LHCN-M2 (cell line): ENCODE results near the gene P2RX6. TPM values are rescaled to one million over a fixed set of nuclear protein-coding genes. Genes with fewer than 3 reads are reported as not detected.
"Not testable (repeated sequence)": the region's sequence is repeated elsewhere in the genome, so short reads cannot be mapped to it uniquely, and the experiment has no call there.

Experiments
- DNase-seq: peaks from one replicate; pipeline ENCODE4 v3.0.0-alpha.2; 2012; ENCODE audit warnings: low read depth
- total RNA-seq: library from RNA; depleted of rRNA; stranded (reverse); fragments of >200 nt; gene quantifications from 2 replicates; pipeline ENCODE4 v1.2.3, GENCODE V29; 2014

P2RX6 gene
- total RNA-seq, 1 experiment from 2014 or later = 63.5 TPM

DNA sequence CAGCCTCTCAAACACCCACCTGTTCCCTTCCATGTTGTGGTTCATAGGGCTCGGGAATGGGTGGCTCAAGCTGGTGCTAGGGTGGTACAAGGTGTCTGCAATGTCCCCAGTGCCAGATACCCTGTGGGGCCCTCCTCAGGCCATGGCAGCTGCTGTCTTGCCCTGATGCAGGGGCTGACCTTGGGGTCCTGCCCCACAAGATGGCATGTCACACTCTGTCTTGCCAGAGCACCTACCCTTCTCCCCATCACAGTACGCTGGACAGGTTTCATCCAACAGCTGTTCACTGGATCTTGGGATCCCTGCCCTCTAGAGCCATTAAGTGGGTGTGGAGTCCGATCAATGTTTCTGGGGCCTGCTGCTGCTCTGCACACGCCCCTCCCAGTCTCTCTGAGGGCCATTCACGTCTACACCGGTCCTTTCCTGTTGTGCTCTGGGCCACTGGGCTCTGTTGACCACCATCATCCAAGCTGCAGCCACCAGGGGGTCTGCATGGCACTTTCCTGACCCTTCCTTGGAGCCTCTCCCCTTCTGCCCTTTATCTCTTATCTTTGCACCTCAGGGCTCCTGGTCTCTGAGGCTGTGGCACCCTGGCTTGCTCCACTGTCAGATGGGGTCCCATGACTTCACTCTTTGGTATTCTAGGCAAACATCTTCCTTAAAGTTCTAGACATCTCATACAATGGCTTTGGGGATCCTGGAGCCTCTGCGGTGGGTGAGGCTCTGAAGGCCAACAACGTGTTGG is 37.9 kb downstream of the P2RX6 start:
- no peak for DNase-seq

GRCh38 chr22:21054046-21054713 is 39.2 kb downstream of the P2RX6 start:
- DNase-seq = no peak

DNA sequence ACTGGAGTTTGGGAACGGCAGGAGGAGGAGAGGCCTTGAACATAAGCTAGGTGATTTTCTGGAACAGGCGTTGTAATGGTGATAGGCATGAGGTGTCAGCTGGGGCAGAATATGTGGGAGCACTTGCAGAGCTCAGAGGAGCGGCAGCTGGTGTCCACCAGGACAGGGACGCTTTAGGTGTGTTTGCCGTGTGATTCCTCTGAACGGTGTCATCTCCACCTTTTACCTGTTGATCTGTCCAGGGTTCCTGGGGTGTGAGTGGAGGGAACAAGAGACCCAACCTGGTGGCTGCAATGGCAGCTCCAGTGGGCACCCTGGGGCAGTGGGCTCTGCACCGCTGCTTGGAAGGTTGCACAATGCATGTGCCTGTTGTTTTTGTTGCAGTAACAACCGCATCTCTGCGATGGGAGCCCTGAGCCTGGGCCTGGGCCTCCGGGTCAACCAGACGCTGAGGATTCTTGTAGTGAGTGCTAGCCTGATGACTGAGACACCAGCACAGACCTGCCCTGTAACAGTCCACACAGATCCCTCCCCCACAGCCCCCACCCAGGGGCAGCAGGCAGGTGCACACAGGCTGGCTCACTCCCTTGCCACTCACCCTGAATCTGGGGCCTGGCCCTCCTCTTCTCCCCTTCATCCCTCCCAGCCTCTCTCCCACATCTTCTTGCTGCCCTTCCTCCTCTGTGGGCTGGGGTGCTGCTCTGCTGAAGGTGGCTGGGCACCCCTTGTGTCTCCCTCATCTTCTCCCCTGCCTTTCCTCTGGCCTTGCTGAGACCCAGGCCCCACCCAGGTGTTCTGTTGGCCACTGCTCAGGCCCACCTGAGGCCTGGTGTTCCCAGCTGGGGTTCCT is 40.0 kb downstream of the P2RX6 start:
- DNase-seq = no peak

GRCh38 chr22:21055564-21055834 is 40.5 kb downstream of the P2RX6 start:
- DNase-seq = no peak

- no peak for DNase-seq
These were observed 40.9 kb downstream of the P2RX6 start for GRCh38 chr22:21055880-21056319.

GRCh38 chr22:21060363-21060762 is 45.4 kb downstream of the P2RX6 start:
- not testable (repeated sequence) for DNase-seq

DNA sequence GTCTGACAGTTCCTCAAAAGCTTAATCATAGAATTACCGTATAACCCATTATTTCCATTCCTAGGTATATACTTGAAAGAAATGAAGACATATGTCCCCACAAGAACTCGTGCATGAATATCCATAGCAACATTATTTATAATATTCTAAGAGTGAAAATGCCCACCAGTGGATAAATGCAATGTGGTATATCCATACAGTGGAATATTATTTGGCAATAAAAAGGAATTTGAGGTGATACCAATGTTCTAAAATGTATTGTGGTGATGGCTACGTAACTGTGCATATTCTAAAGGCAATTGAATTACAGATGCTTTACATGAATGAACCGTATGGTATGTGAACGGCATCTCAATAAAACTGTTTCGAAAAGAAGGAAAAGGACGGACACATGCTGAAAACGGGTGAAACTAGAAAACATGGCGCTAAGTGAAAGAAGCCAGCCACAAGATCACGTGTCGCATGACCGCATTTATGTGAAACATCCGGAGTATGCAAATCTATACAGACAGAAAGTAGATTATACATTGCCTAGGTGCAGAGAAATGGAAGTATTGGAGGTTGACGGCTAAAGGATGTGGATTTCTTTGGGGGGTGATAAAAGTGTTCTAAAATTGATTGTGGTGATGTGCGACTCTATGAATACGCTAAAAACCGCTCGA is 46.8 kb downstream of the P2RX6 start:
- DNase-seq = not testable (repeated sequence)

DNA sequence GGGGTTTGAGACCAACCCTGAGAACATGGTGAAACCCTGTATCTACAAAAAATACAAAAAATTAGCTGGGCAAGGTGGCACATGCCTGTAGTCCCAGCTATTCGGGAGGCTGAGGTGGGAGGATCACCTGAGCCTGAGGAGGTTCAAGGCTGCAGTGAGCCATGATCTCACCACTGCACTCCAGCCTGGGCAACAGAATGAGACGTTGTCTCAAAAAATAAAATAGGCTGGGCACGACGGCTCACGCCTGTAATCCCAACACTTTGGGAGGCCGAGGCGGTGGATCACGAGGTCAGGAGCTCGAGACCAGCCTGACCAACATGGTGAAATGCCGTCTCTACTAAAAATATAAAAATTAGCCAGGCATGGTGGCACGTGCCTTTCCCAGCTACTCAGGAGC is 49.5 kb downstream of the P2RX6 start:
- DNase-seq = not testable (repeated sequence)

GRCh38 chr22:21064917-21065864 is 50.2 kb downstream of the P2RX6 start:
- DNase-seq = no peak

- DNase-seq = no peak
These were observed 52.3 kb downstream of the P2RX6 start for GRCh38 chr22:21067075-21067900.

- DNase-seq = no peak
These were observed 53.1 kb downstream of the P2RX6 start for GRCh38 chr22:21067901-21068680.

- DNase-seq = no peak
These were observed 53.8 kb downstream of the P2RX6 start for GRCh38 chr22:21068681-21069276.

DNA sequence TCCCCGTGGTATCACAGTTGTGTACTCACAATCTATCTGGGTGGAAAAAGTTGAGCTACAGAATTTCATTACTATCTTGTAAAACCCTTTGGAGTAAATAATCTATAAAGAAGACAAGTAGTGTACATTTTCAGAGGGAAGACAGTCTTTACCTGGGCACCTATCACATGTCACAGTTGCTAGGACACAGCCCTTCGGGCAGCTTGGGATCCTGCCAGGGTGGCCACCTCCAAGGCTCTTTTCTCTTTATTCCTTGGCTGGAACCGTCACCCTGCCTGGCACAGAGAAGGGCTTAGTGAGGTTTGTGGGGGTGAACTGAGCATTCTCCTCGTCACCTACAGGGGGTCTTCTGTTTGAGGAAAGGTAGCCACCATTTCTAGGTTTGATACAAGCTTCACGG is 54.4 kb downstream of the P2RX6 start:
- no peak for DNase-seq

GRCh38 chr22:21070690-21071615 is 56.0 kb downstream of the P2RX6 start:
- DNase-seq = no peak

- not testable (repeated sequence) for DNase-seq
These were observed 56.8 kb downstream of the P2RX6 start for GRCh38 chr22:21071796-21072195.

- DNase-seq = no peak
These were observed 58.1 kb downstream of the P2RX6 start for GRCh38 chr22:21073023-21073422.

GRCh38 chr22:21073482-21073881 is 58.5 kb downstream of the P2RX6 start:
- DNase-seq = no peak
